Keratinocyte (primary cell): ENCODE measurements around the gene ZNF488. TPM values are rescaled to one million over a fixed set of nuclear protein-coding genes. Genes with fewer than 3 reads are reported as not detected.

Experiments used
- DNase-seq: peaks from one replicate; pipeline ENCODE4 v3.0.0-alpha.2; 2011; ENCODE audit warnings: low read depth, missing footprints, low spot score
- FAIRE-seq: peaks from 2 replicates; lab custom pipeline; 2011; peaks lifted over from hg19 to GRCh38; lab: Jason Lieb, UNC
- H2AFZ ChIP-seq: 2 replicates; pipeline ENCODE4 v1.6.0; 2012; ENCODE audit warnings: low read length, control low read depth, inconsistent platforms; ENCODE audit not compliant: control insufficient read depth
- H3K27ac ChIP-seq: 2 replicates; pipeline ENCODE4 v1.5.1; 2011; ENCODE audit warnings: low read length; ENCODE audit not compliant: control insufficient read depth, insufficient read depth
- H3K27me3 ChIP-seq: 3 replicates; pipeline ENCODE4 v1.6.0; 2011; ENCODE audit warnings: low read length; ENCODE audit not compliant: control insufficient read depth, insufficient read depth; ENCODE audit errors: extremely low read depth
- H3K36me3 ChIP-seq, 2 experiments: 2 replicates in 1 of 2; 3 replicates in 1 of 2; pipeline ENCODE4 v1.5.1; 2011; ENCODE audit warnings: low read length in 2 of 2, mild to moderate bottlenecking in 1 of 2; ENCODE audit not compliant: control insufficient read depth in 2 of 2, insufficient read depth in 2 of 2; ENCODE audit errors: extremely low read depth in 1 of 2
- H3K4me1 ChIP-seq: 3 replicates; pipeline ENCODE4 v1.5.1; 2011; ENCODE audit warnings: low read length; ENCODE audit not compliant: control insufficient read depth, insufficient read depth; ENCODE audit errors: extremely low read depth
- H3K4me2 ChIP-seq: 3 replicates; pipeline ENCODE4 v1.6.0; 2011; ENCODE audit warnings: low read depth, low read length; ENCODE audit not compliant: control insufficient read depth, insufficient read depth; ENCODE audit errors: extremely low read depth
- H3K4me3 ChIP-seq, 3 experiments: fragments of 200-600 bp in 1 of 3; sonication (generic) in 1 of 3; 2 replicates in 2 of 3; 3 replicates in 1 of 3; pipeline ENCODE4 v1.5.1; 2011 to 2016; ENCODE audit warnings: low read length in 3 of 3, mild to moderate bottlenecking in 3 of 3, control low read depth in 2 of 3, inconsistent platforms in 1 of 3, low read depth in 1 of 3, mixed read lengths in 1 of 3, mixed run types in 1 of 3, moderate library complexity in 1 of 3; ENCODE audit not compliant: control insufficient read depth in 2 of 3, insufficient read depth in 2 of 3; ENCODE audit errors: extremely low read depth in 1 of 3
- H3K79me2 ChIP-seq: 2 replicates; pipeline ENCODE4 v1.6.0; 2012; ENCODE audit warnings: low read length; ENCODE audit not compliant: control insufficient read depth, insufficient read depth
- H3K9ac ChIP-seq: 3 replicates; pipeline ENCODE4 v1.6.0; 2011; ENCODE audit warnings: low read length; ENCODE audit not compliant: control insufficient read depth, insufficient read depth; ENCODE audit errors: extremely low read depth
- H3K9me1 ChIP-seq: 3 replicates; pipeline ENCODE4 v1.6.0; 2011; ENCODE audit warnings: low read length; ENCODE audit not compliant: control insufficient read depth, insufficient read depth; ENCODE audit errors: extremely low read depth
- H3K9me3 ChIP-seq: 2 replicates; pipeline ENCODE4 v1.5.1; 2012; ENCODE audit warnings: low read depth, low read length; ENCODE audit not compliant: control insufficient read depth
- H4K20me1 ChIP-seq: 3 replicates; pipeline ENCODE4 v1.6.0; 2011; ENCODE audit warnings: low read length; ENCODE audit not compliant: control insufficient read depth, insufficient read depth; ENCODE audit errors: extremely low read depth
- CTCF ChIP-seq, 3 experiments: IDR thresholded peaks in 1 of 3; conservative IDR thresholded peaks in 1 of 3; optimal IDR thresholded peaks in 1 of 3; 2 replicates in 2 of 3; 3 replicates in 1 of 3; pipeline versions ENCODE3 to v1.5.1; 2011; ENCODE audit warnings: low read length in 3 of 3, mild to moderate bottlenecking in 3 of 3, moderate library complexity in 2 of 3, control low read depth in 1 of 3, inconsistent platforms in 1 of 3; ENCODE audit not compliant: insufficient read depth in 2 of 3; ENCODE audit errors: extremely low read depth in 1 of 3
- EZH2 ChIP-seq: IDR thresholded peaks from one replicate; pipeline ENCODE4 v1.6.1; 2012; ENCODE audit warnings: inconsistent platforms, mild to moderate bottlenecking, low read length, moderate library complexity
- dilution Hi-C: fragments of 300-500 bp; cut with MboI; formaldehyde crosslinking; loops from one replicate; pipeline ENCODE4 v1.7.0; 2020; ENCODE audit warnings: low sequenced_read_pairs; ENCODE audit not compliant: extremely low pct_ligation_motif_present
- polyA plus RNA-seq, 5 experiments: library from polyadenylated mRNA; depleted of rRNA in 3 of 5; stranded (reverse) in 3 of 5; stranded (forward) in 1 of 5; unstranded in 1 of 5; fragments of >200 nt; gene quantifications; 1 replicate in 1 of 5; 2 replicates in 3 of 5; 3 replicates in 1 of 5; pipeline versions ENCODE4 v1.2.1 to v1.2.3, GENCODE V29; 2011 to 2012; ENCODE audit warnings: missing spikeins in 2 of 5, low read depth in 1 of 5, low replicate concordance in 1 of 5

ZNF488 gene
- polyA plus RNA-seq, 1 donor (not counting 4 experiments of a cell fraction or from before 2014, with no cell fraction given) = 1.2 TPM

GRCh38 chr10:47381103-47381395, 3.0 kb downstream of the ZNF488 start:
- DNase-seq = no peak

GRCh38 chr10:47380341-47381102, 3.6 kb downstream of the ZNF488 start:
- no peak for DNase-seq
- Histone ChIP-seq H3K4me3 (no peak overlapping the region), H3K36me3 (no peaks in the 10 kb centered on the region), H3K9ac (no peak overlapping the region), H3K4me2 (no peak overlapping the region), H3K27me3 (peaks cover 4% of the 10 kb centered on the region), H4K20me1 (no peaks in the 10 kb centered on the region), H2AFZ (no peak overlapping the region), H3K9me1 (no peaks in the 10 kb centered on the region), H3K4me1 (peaks cover 10% of the 10 kb centered on the region), H3K79me2 (no peaks in the 10 kb centered on the region), H3K27ac (no peak overlapping the region), H3K9me3 (no peaks in the 10 kb centered on the region)
- dilution Hi-C loops = no loop called here
- FAIRE-seq = no peak
- TF ChIP-seq EZH2 (no peak), CTCF (optimal IDR thresholded peaks at IDR 0.05 in 1 of 3, IDR thresholded peaks at IDR 0.05 in 1 of 3, conservative IDR thresholded peaks at IDR 0.05 in 1 of 3; ENCODE audit: extremely low read depth in 1 of 3, insufficient read depth in 2 of 3, low read length in 3 of 3) (no peak)

More at GRCh38 chr10:47381103-47381395, 3.0 kb downstream of the ZNF488 start:
- no peak overlapping the region for H2AFZ ChIP-seq
- no peaks in the 10 kb centered on the region for H3K9me1 ChIP-seq
- peaks cover 4% of the 10 kb centered on the region for H3K27me3 ChIP-seq
- H3K27ac ChIP-seq = no peak overlapping the region
- no peaks in the 10 kb centered on the region for H3K9me3 ChIP-seq
- H3K4me3 ChIP-seq = no peak overlapping the region
- no peaks in the 10 kb centered on the region for H4K20me1 ChIP-seq
- TF ChIP-seq CTCF (optimal IDR thresholded peaks at IDR 0.05 in 1 of 3, IDR thresholded peaks at IDR 0.05 in 1 of 3, conservative IDR thresholded peaks at IDR 0.05 in 1 of 3; ENCODE audit: extremely low read depth in 1 of 3, insufficient read depth in 2 of 3, low read length in 3 of 3) = no peak
- no peak for TF ChIP-seq EZH2
- no peaks in the 10 kb centered on the region for H3K79me2 ChIP-seq
- no peak overlapping the region for H3K4me2 ChIP-seq
- no peaks in the 10 kb centered on the region for H3K36me3 ChIP-seq
- no peak overlapping the region for H3K9ac ChIP-seq
- no peak for FAIRE-seq
- peaks cover 10% of the 10 kb centered on the region for H3K4me1 ChIP-seq
- dilution Hi-C loops = no loop called here
